ENCODE measurements around the gene IL15RA.
"Not testable (repeated sequence)": the region's sequence is repeated elsewhere in the genome, so short reads cannot be mapped to it uniquely, and the experiment has no call there.

Gene IL15RA

DNA sequence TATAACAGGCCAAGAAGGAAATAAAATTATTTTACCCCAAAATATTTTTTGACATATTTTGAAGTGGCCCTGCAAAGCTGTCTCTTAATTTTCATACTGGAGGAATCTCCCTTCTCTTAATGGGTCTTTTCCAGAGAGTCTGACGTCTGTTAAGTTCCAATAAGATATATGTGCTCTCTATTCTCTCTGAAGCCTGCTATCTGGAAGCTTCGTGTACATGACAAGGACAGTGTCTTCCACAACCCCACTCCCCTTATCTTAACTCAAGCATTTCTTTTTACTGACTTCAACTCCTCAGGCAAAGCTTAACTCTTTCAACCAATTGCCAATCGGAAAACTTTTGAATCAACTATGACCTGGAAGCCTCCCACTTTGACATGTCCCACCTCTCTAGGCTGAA, 29.2 kb upstream of the IL15RA start:
- no peak for DNase-seq (ENCODE audit: low read depth in 2 of 3, low spot score in 1 of 3)

DNA sequence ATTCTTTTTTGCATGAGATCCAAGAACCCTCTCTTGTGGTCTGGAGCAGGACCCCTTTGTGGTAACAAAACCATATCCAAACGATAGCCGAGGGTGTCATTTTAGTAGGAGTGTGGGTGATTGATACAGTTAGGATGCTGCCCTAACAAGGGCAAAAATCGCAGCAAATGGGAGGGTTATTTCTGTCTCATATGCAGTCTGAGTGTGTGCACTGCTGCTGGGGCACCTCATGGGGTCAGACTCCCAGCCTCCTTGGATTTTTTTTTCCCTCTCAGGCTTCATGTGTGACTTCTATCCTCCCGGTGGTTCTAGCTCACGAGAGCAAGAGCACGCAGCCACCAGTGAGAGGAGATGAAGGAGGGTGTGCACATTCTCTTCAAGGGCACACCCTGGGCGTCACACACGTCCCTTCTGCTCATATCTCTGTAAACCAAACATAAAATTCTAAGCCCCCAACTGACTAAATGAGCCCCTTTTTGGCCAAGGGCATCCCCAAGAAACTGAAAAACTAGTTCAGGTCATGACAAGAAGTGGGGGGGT, 28.6 kb upstream of the IL15RA start:
- DNase-seq (ENCODE audit: low read depth in 2 of 3, low spot score in 1 of 3), result no peak

DNA sequence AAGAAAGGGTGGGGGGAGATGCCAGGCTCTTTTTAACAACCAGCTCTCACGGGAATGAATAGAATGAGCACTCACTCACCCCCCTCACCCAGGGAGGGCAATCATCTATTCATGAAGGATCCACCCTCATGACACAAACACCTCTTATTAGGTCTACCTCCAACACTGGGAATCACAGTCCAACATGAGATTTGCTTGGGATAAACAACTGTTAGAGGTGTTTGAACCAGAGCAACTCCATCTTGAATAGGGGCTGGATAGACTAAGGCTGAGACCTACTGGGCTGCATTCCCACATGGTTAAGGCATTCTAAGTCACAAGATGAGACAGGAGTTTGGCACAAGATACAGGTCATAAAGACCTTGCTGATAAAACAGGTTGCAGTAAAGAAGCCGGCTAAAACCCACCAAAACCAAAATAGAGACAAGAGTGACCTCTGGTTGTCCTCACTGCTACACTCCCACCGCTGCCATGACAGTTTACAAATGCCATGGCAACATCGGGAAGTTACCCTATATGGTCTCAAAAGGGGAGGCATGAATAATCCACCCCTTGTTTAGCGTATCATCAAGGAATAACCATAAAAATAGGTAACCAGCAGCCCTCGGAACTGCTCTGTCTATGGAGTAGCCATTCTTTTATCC, 27.9 kb upstream of the IL15RA start:
- not testable (repeated sequence) for DNase-seq (ENCODE audit: low read depth in 2 of 3, low spot score in 1 of 3)

DNA sequence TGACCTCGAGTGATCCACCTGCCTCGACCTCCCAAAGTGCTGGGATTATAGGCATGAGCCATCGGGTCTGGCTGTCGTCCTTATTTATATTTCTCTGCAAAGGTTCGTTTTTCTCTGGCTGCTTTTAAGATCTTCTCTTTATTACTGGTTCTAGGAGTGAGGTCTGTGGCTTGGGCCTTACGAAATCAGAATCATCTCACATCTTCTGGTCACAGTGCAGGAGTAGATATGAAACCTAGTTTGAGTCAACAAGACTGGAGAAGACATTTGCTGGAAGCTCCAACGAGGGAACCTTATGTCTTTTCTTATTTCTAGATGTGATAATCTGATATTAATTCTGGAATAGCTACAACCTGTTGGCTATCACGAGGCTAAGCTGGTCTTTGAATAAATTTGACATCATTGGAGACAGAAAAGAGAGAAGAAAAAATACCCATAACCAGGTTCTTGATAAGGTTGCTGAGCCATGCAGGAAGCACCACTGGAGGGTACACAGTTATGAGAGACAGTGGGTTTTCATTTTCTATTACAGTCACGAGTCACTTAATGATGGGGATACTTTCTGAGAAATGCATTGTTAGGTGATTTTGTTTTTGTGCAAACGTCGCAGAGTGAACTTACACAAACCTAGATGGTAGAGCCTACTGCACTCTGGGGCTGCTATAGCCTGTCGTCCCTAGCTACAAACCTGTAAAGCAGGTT, 25.6 kb upstream of the IL15RA start:
- DNase-seq (ENCODE audit: low read depth in 2 of 3, low spot score in 1 of 3), result no peak

DNA sequence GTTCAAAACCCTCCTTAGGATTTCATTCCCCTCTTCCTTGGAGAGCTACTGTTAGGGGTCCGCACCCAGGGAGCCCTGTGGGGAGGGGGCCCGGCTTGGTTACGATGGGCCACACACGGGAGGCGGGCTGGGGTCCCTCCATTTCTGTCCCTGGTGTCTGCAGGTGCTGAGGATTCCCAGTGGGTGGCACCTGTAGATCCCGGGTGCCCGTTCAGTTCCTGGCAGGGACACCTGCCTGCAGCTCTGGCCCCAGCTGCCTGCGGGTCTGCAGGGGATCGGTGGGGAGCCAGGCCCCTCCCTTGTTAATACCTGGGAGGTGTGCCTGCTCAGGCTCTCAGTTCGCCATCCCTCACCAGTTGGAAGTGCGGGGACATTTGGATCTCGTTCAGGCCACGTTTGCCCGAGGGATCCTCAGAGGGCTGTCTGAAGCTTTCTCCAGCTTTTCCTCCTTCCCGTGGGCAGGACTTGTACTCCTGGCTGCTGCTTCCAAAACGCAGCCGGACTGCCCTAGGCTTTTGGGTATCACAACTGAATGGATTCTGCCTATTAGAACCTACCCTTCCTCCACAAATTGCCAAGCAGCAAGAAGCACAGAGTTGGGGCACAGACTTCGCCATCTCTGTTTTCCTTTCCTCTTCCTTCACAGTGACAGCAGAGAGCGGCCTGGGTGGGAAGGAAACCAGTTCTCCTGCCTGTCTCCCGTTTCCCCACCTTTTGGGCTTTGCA, 22.3 kb upstream of the IL15RA start:
- no peak for DNase-seq (ENCODE audit: low read depth in 2 of 3, low spot score in 1 of 3)

DNA sequence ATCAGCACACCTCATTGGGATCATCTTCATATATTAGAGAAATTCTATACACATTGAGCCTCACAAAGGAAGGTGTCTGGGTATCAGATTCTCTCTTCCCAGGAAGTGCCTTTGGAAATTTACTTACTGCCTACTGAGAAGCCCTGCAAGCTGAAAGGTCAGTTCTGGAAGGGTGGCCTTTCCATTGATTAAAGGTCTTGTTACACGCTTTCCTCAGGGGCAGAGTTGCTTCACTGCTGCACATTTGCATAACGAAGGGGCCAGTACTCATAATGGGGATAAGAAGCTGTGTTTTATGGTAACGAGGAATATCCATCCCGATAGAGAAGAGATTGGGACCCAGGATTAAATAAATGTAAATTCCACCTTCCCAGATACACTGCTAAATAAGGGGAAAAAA, 19.4 kb upstream of the IL15RA start:
- DNase-seq (ENCODE audit: low read depth in 2 of 3, low spot score in 1 of 3), result no peak

DNA sequence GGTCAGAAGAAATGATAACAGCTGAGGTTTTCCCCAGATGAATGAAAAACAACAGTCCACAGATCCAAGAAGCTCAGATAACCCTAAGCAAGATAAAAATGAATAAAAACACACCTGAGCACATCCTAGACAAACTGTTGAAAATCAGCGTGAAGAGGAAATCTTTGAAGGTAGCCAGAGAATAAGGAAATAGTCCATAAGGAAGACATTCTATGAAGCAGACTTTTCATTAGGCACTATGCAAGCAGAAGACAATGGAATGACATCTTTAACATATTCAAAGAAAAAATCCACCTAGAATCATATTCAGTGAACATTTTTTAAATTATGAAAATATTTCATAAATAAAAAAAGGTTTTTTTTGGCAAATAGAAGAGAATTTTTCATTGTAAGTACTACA, 15.1 kb upstream of the IL15RA start:
- no peak for DNase-seq (ENCODE audit: low read depth in 2 of 3, low spot score in 1 of 3)

DNA sequence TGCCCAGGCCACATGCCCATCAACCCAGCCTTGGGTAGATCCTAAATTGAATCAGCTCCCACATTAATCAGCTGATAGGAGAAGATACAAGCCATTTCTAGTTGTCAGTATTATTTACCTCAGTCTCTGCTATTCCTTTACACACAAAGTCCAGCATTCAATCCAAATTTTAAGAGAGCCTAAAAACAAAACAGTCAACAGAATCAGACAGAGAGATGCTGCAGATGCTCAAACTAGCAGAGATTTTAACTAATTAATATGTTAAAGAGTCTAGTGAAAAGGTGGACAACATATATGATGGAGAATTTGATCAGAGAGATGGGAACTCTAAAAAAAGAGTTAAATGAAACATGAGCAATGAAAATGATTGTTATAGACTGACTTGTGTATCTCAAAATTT, 14.4 kb upstream of the IL15RA start:
- DNase-seq (ENCODE audit: low read depth in 2 of 3, low spot score in 1 of 3), result no peak

DNA sequence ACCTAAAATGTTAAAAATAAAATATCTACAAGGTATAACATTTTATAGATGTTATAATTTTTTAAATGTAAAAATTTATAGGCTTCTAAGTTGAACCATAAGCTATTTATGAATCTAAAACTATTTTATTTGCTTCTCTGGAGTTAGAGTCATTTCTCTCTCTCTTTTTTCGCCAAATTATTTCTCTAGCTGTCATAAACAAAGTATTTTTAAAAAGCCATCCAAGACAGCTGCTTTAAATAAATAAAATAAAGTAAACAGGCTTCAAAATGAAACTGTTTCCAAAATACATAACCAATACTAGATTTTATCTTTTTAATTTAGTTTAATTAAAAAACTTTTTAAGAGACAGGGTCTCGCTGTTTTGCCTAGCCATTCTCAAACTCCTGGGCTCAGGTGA, 12.4 kb upstream of the IL15RA start:
- DNase-seq (ENCODE audit: low read depth in 2 of 3, low spot score in 1 of 3), result no peak

DNA sequence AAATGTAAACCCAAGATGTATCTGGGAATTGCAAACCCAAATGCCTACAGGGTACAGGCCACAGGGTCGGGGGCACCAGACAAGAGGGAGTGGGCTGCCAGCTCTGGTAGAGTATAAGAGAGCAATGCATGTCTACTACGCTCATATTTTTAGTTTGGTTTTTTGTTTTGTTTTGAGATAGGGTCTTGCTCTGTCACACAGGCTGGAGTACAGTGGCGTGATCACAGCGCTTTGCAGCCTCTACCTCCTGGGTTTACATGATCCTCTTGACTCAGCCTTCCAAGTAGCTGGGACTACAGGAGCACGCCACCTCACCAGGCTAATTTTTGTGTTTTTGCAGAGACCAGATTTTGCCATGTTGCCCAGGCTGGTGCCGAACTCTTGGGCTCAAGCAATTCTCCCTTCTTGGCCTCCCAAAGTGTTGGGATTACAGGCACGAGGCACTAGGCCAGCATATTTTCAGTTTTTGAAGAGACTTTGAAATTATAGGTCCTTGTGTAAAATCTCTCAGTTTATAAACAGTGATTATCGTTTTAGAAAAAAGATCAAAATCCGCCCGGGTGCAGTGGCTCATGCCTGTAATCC, 11.1 kb upstream of the IL15RA start:
- DNase-seq (ENCODE audit: low read depth in 2 of 3, low spot score in 1 of 3), result no peak

DNA sequence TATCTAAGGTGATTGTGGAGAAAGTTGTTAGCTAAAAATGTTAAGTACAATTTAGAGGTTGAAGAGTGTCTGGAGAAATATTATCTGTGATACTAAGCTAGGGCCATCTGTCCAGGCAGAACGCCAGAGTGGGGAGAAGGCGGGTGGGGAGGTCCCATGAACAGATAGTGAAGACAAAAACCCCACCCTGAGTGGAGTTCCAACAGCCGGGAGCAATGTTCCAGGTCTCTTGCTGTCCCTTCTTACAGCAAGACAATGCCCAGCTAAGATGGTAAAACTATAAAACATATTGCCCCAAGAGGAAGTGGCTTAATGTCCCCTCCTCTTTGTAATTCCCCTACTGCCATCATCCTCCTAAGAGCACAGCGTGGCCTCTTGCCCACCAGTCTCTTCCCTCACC, 10.4 kb upstream of the IL15RA start:
- DNase-seq (ENCODE audit: low read depth in 2 of 3, low spot score in 1 of 3), result no peak

DNA sequence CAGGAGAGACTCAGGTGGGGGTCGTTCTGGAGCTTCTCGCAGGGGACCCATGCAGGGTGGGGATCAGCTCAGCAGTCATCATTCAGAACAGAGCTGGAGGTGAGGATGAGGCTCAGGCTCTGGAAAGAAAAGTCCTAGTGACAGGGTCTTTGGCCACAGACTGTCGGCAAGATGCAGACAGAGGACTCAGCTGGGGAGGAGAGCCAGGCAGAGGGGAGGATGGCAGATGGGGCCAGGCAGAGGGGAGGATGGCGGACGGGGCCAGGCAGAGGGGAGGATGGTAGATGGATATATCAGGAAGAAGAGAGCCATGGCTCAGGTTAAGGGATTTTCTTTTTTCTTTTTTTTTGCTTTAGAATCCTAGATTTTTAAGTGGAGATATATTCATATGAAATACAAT, 7.7 kb upstream of the IL15RA start:
- no peak for DNase-seq (ENCODE audit: low read depth in 2 of 3, low spot score in 1 of 3)

DNA sequence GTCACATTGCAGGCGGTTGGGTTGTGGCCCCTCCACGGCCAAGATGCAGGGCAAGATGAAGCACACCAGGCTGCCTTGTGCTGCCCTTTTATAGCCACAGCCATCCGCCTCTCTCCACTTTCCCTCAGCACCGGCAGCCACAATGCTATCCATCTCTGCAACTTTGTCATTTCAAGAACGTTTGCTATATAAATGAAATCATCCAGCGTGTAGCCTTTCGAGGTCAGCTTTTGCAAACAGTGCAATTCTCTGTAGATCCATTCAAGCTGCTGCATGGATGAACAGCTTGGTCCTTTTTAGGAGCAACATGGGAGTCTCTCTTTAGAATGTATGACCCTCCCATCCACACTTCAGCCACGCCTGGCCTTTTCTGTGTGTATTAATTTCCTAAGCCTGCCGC, 6.4 kb upstream of the IL15RA start:
- DNase-seq (ENCODE audit: low read depth in 2 of 3, low spot score in 1 of 3), result no peak

DNA sequence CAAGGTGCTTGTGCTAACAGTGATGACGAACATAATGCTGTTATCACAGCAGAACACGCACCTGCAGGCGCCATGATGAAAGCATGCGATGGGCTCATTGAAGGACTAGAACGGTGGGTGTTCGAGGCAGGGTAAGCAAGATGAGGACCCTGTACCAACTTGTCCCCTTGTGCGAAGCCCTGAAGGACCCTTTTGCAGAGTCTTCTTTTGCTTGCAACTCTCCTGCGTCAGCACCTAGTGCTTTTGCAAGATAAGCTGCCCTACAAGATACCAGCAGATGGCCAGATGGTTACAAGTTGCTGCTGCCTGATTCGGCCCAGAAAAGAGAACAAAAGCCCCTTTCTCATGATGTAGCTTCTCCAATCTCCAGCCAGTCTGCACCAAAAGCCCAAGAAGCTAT, 4.2 kb upstream of the IL15RA start:
- DNase-seq (ENCODE audit: low read depth in 2 of 3, low spot score in 1 of 3), result no peak

DNA sequence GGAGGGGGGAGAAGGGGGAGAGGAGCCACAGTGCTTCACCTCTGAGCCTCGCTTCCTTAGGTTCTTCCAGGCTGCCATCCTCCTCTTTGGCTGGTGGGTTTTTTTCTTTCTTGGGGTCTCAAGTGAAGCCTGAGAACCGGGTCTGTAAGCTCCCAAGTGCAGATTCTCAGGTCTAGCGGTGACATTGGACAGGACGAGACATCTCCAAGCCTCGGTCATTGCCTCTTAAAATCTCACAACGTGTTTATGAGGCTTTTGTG, 817 bp upstream of the IL15RA start:
- DNase-seq (ENCODE audit: low read depth in 2 of 3, low spot score in 1 of 3), result no peak

DNA sequence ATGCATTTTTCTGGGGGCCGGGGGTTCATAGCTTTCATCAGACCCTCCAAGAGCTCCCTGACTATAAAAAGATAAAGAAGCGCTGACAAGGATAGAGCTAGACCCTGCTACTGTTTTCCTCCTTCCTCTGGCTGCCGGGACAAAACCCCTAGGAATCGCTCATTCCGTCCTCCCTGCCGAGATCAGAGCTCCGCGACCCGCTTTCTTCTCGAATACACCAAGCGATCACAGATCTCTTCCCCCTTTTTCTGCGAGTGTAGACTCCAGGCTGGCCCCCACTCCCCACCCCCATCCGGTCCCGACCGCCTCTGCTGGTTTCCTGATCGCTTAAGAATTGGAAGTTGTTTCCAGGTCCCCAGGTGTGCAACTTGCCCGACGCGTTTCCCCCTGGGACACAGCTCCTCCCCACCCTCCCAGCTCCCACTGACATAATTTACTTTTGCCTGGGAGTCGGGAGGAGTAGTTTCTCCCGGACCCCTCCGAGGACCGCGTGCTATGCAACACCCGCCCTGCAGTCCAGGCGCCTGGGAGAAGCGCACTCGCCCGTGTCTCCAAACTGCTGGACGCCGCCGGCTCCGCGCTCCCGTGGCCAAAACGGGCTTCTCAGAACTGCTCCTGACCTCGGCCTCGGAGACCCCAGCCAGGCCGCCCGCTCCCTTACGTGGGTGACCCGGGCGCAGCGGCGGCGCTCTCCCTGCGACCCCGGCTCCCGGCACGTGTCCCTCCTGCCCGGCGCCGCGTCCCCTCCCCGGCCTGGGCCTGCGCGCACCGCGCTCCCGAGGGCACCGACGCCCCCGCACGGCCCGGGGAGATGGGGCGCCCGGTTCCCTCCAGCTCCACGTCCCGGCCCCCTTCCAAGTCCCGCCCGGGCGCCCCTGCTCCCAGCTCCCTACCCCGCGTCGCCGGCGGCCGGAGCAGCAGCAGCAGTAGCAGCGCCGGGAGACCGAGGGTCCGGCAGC, 552 bp downstream of the IL15RA start:
- peak in 2 of 3 donors; percentile 38 to 46 for DNase-seq (ENCODE audit: low read depth in 2 of 3, low spot score in 1 of 3)

DNA sequence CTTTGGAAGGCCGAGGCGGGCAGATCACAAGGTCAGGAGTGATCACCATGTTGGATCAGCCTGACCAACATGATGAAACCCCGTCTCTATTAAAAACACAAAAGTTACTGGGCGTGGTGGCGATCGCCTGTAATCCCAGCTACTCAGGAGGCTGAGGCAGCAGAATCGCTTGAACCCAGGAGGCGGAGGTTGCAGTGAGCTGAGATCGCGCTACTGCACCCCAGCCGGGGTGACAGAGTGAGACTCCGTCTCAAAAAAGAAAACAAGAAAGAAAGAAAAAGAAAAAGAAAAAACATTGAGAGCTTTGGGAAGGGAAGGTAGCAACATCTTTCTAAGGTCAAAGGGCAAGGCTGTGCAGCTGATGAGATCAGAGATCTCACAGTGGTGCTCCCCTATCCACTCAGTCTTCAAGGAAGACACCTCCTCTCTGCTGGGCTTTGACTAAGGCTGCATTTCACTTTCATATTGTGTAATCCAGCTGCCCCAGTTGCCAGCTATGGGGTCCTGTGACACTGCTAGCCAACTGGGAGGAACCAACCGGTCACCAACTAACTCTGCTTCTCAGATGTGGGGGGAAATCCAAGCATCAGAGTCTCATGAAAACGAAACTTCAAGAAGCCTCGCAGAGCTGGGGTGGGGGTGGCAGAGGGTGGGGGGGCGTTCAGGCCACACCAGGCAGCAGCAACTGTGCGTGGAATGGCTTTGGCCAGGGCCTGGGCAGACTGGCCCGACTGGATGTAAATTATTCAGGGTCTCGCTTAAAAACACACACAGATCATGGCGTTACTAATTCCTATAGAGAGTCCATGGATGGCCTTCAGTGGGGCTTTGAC, 1.5 kb downstream of the IL15RA start:
- peak; percentile 50 to 57 (median 56) for DNase-seq (ENCODE audit: low read depth in 2 of 3, low spot score in 1 of 3)

DNA sequence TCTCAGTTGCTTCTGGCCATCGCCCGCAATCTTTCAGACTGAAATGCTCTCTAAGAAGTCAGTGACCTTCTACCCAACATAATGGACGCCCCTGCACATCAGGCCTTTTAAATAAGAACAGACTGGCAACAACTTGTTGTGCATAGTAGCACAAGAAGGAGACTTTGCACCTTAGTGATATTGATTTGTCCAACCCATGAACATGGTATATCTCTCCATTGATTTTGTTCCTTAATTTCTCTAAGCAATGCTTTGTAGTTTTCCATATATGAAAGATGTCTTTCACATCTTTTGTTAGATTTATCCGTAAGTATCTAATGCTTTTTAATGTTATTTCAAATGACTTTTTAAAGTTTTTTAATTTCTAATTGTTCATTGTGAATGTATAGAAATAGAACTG, 4.3 kb downstream of the IL15RA start:
- DNase-seq (ENCODE audit: low read depth in 2 of 3, low spot score in 1 of 3), result no peak

DNA sequence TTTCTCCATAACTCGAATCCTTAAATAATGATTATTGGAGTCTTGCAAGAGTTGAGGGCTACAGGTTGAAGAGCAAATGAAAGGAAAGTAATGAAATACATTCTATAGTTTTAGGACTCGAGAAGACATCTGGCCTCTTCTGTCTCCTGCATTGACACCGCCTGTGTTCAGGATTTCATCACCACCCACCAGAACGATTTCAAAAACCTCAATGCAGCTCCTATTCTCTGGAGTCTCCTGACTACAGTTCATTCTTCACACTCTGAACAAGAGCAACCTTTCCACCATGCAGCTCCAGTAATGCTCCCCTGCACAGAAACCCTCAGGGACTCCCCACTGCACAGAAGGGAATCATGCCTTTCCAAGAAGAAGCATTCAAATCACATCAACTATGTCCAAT, 5.5 kb downstream of the IL15RA start:
- DNase-seq (ENCODE audit: low read depth in 2 of 3, low spot score in 1 of 3), result no peak

DNA sequence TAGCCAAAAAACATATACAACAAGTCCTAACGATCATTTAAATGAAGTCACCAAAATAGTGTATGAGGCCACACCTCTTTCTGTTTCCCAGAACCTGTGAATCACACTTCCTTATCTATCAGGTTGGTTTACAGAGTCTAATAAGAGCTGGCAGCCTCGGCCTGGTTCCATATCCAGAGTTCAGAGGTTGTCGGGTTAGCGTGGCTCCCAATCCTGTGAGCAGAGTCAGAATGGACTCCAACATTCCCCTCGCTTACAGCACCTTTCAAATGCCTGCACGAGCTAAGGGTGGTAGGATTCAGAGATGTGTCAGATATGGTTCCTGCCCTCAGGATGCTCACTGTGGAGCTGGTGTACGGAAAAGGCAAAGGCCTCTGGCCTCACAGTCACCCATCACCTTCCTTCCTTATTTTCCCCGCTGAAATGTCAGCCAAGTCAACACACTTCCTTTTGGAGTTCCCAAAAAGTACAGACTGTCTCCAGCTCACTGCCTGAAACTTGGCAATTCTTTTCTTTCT, 6.0 kb downstream of the IL15RA start:
- DNase-seq (ENCODE audit: low read depth in 2 of 3, low spot score in 1 of 3), result no peak
